Heart left ventricle (tissue), 16 donors: ENCODE measurements around the gene ASCC2. TPM values are rescaled to one million over a fixed set of nuclear protein-coding genes. Genes with fewer than 3 reads are reported as not detected.

Experiments used
- ATAC-seq, 4 donors: fragments of 200-7000 bp; cut with Tn5 transposase; one replicate each; pipeline ENCODE4 v1.9.1; 2020 to 2022; ENCODE audit warnings: moderate library complexity in 4 of 4, mild to moderate bottlenecking in 3 of 4, moderate number of reproducible peaks in 1 of 4
- DNase-seq, 5 donors: peaks; one replicate each; pipeline ENCODE4 v3.0.0-alpha.2; 2020
- H3K27ac ChIP-seq, 12 donors: fragments of 200-600 bp; sonication (generic) in 4 of 12; one replicate each; pipeline versions ENCODE4 v1.5.0 to v1.8.0; 2016 to 2022; ENCODE audit warnings: mild to moderate bottlenecking in 2 of 12
- H3K27me3 ChIP-seq, 9 donors: fragments of 200-600 bp; sonication (generic) in 2 of 9; one replicate each; pipeline versions ENCODE4 v1.5.1 to v1.8.0; 2016 to 2022; ENCODE audit warnings: mild to moderate bottlenecking in 3 of 9
- H3K36me3 ChIP-seq, 9 donors: fragments of 200-600 bp; sonication (generic) in 2 of 9; one replicate each; pipeline versions ENCODE4 v1.5.0 to v1.8.0; 2018 to 2022; ENCODE audit warnings: mild to moderate bottlenecking in 2 of 9
- H3K4me1 ChIP-seq, 12 donors: fragments of 200-600 bp; sonication (generic) in 4 of 12; one replicate each; pipeline versions ENCODE4 v1.5.0 to v1.8.0; 2016 to 2022; ENCODE audit warnings: mild to moderate bottlenecking in 3 of 12
- H3K4me3 ChIP-seq, 12 donors: fragments of 200-600 bp; sonication (generic) in 4 of 12; one replicate each; pipeline versions ENCODE4 v1.5.0 to v1.8.0; 2017 to 2022; ENCODE audit warnings: mild to moderate bottlenecking in 9 of 12, moderate library complexity in 4 of 12
- H3K9me3 ChIP-seq, 12 donors: fragments of 200-600 bp; sonication (generic) in 4 of 12; one replicate each; pipeline versions ENCODE4 v1.5.0 to v1.8.0; 2016 to 2022; ENCODE audit warnings: mild to moderate bottlenecking in 1 of 12
- POLR2A ChIP-seq, 2 donors: fragments of 450-650 bp; IDR thresholded peaks; one replicate each; pipeline ENCODE4 v1.6.1; 2017; ENCODE audit warnings: antibody characterized with exemption in 2 of 2, mild to moderate bottlenecking in 2 of 2, moderate library complexity in 2 of 2
- WGBS, 4 donors: extraction: QIAGEN DNeasy Blood & Tissue Kit in 2 of 4; methylation state at CpG; one replicate each; pipeline versions ENCODE4 v1.1.5 to v1.1.7; 2013 to 2018; 5-methylcytosine and 5-hydroxymethylcytosine counted together
- intact Hi-C, 10 donors: fragments of 100-400 bp; cut with DNase I; formaldehyde crosslinking; loops; one replicate each; pipeline versions ENCODE4 v1.11.1 to v1.14.2; 2022
- polyA plus RNA-seq, 2 donors: library from polyadenylated mRNA; stranded (reverse); fragments of 200-250 nt; gene quantifications; one replicate each; pipeline ENCODE4 v1.2.3, GENCODE V29; 2013
- total RNA-seq, 9 donors: library from RNA; depleted of rRNA in 2 of 9; stranded (reverse); fragments of >200 nt in 2 of 9; fragmentation: NEBNext Ultra II Directional in 3 of 9; extraction: Animal tissue kit (Norgen Biotek cat#: 25700) in 3 of 9; gene quantifications; one replicate each; pipeline versions ENCODE4 v1.1.0 to v1.2.4, GENCODE V29; 2016 to 2023
- TF ChIP-seq, protein P1 (sequence below), 12 donors: fragments of 200-600 bp; sonication (generic) in 4 of 12; IDR thresholded peaks; one replicate each; pipeline versions ENCODE4 v1.5.0 to v1.8.0; 2018 to 2022; ENCODE audit warnings: antibody characterized with exemption in 12 of 12, mild to moderate bottlenecking in 5 of 12
- donor health status: ischemic (EF 13 %, LVEDD 7.1; RV severe dilation, severe dysfunction).
- donor health status: healthy with polysubstance abuse.
- donor health status: DM: no; HTN: yes; CAD: no.
- donor health status: DM: no; HTN: no; CAD: no.
- donor health status: ischemic (EF 25% LVEDD 6.9; RV normal size, moderate dysfunction).
- donor health status: ischemic (EF 25% LVEDD 5.7; RV mildly dilated, moderate dysfunction).
- donor health status: healthy.
- donor health status: DM: yes; HTN: yes; CAD: no.
- donor health status: ischemic (EF 35%, LVEDD 5.7; RV mildly dilated, moderate dysfunction).
- donor health status: nonischemic (EF 11% LVEDD 7.7; RV severe dilation, severe dysfunction).
- donor health status: DM: yes; HTN: yes; CAD: no.
- donor health status: PGD.
- donor health status: ischemic (EF 29% LVEDD 5.4; RV normal size, mild dysfunction).
- donor health status: nonischemic (EF 23%, LVEDD 6.1; RV moderate dilation, normal function).

The ASCC2 gene
- total and polyA plus RNA-seq, 11 donors = 23.6 to 77.1 (median 36.7) TPM

DNA sequence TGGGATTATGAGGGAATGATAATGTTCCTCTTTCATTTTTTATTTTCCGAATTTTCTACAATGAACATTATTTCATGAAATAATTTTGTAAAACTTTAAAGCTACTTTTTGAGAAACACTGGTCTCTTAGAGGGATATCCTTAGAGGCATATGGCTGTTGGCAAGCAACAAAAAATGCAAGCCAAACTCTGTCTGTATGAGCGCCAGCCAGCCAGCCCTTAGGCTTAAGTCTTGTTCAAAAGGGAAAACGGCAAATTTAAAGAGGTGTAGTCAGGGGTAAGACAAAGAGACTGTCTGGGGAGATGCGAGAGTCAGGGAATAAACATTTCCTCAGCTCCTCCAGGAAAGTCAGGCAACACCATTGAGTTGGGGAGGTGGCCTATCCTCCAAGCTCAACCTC is 22.5 kb downstream of the ASCC2 start:
- Histone ChIP-seq H3K36me3 (peaks cover 3 to 94% (median 74%) of the 10 kb centered on the region in 9 donors), H3K4me3 (no peak overlapping the region), H3K27me3 (no peaks in the 10 kb centered on the region), H3K27ac (peak overlapping the region in 9 of 12 donors; percentile 9 to 73 (median 48)), H3K9me3 (no peaks in the 10 kb centered on the region), H3K4me1 (peaks cover 0 to 32% (median 21%) of the 10 kb centered on the region in 12 donors)
- DNase-seq (no peak), ATAC-seq (peak in 1 of 4 donors; percentile 11)
- intact Hi-C loops = loop anchor here in 1 of 10 donors (5.0 kb wide), 1 partner anchor 33 kb away; no protein-coding TSS in a partner anchor
- WGBS, 4 donors = 59 to 84% (median 74%) methylated on average over 4 of the region's 4 CpGs
- TF ChIP-seq POLR2A (IDR thresholded peaks at IDR 0.05) = no peak
- TF ChIP-seq, protein P1, sequence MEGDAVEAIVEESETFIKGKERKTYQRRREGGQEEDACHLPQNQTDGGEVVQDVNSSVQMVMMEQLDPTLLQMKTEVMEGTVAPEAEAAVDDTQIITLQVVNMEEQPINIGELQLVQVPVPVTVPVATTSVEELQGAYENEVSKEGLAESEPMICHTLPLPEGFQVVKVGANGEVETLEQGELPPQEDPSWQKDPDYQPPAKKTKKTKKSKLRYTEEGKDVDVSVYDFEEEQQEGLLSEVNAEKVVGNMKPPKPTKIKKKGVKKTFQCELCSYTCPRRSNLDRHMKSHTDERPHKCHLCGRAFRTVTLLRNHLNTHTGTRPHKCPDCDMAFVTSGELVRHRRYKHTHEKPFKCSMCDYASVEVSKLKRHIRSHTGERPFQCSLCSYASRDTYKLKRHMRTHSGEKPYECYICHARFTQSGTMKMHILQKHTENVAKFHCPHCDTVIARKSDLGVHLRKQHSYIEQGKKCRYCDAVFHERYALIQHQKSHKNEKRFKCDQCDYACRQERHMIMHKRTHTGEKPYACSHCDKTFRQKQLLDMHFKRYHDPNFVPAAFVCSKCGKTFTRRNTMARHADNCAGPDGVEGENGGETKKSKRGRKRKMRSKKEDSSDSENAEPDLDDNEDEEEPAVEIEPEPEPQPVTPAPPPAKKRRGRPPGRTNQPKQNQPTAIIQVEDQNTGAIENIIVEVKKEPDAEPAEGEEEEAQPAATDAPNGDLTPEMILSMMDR (IDR thresholded peaks at IDR 0.05) = no peak

DNA sequence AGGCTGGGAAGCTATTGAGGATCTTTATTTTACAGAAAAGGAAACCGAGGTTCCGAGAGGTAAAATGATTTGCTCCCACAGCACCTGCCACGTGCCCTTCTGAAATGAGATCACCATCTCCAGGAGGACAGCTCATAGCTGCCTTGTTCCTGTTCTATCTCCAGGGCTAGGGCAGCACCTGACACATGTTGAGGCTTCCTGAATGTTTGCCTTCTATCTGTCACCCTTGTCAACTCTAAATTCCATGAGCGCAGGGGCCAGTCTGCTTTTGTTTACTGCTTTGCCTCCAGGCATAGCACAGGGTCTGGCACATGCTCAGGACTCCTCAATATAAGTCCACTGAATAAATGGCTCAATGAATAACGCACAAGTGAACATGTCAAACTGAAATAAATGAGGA is 24.1 kb downstream of the ASCC2 start:
- Histone ChIP-seq H3K27me3 (no peaks in the 10 kb centered on the region), H3K27ac (no peak overlapping the region), H3K36me3 (peaks cover 3 to 94% (median 75%) of the 10 kb centered on the region in 9 donors), H3K9me3 (no peaks in the 10 kb centered on the region), H3K4me3 (no peak overlapping the region), H3K4me1 (peaks cover 0 to 32% (median 21%) of the 10 kb centered on the region in 12 donors)
- intact Hi-C loops = no loop called here
- TF ChIP-seq, protein P1 (IDR thresholded peaks at IDR 0.05) = no peak
- no peak for TF ChIP-seq POLR2A (IDR thresholded peaks at IDR 0.05)
- peak in 3 of 4 donors; percentile 3 to 30 (median 29) for ATAC-seq
- WGBS, 4 donors = 75 to 96% (median 84%) methylated on average over 5 of the region's 5 CpGs
- no peak for DNase-seq

GRCh38 chr22:29813563-29813962 is 24.5 kb downstream of the ASCC2 start:
- DNase-seq (no peak), ATAC-seq (no peak)
- no peak for TF ChIP-seq POLR2A (IDR thresholded peaks at IDR 0.05)
- TF ChIP-seq, protein P1 (IDR thresholded peaks at IDR 0.05) = no peak
- peaks cover 0 to 30% (median 20%) of the 10 kb centered on the region in 12 donors for H3K4me1 ChIP-seq
- H3K4me3 ChIP-seq = no peak overlapping the region
- H3K27me3 ChIP-seq = no peaks in the 10 kb centered on the region
- WGBS, 4 donors = 78 to 92% (median 91%) methylated on average over 3 of the region's 3 CpGs
- peaks cover 3 to 93% (median 79%) of the 10 kb centered on the region in 9 donors for H3K36me3 ChIP-seq
- intact Hi-C loops = no loop called here
- H3K27ac ChIP-seq = no peak overlapping the region
- H3K9me3 ChIP-seq = no peaks in the 10 kb centered on the region

DNA sequence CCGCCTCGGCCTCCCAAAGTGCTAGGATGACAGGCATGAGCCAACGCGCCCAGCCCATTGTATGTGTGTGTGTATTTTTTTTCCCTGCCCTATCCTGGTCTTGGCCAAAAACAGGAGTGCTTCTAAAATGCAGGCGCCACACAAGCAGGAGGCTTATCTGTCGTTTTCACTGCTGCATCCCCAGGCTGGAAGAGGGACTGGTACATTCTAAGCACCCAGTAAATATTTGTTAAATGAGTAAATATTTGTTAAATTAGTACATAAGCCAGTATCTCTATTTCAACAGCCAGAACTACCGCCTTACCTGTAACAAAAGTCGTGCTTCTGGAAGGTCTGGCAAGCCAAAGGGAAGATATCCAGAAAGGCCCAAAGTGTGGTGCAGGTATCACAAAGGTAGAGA is 24.9 kb downstream of the ASCC2 start:
- no peak for DNase-seq
- intact Hi-C loops = no loop called here
- TF ChIP-seq POLR2A (IDR thresholded peaks at IDR 0.05) = no peak
- TF ChIP-seq, protein P1 (IDR thresholded peaks at IDR 0.05) = no peak
- Histone ChIP-seq H3K4me3 (no peak overlapping the region), H3K36me3 (peaks cover 3 to 95% (median 84%) of the 10 kb centered on the region in 9 donors), H3K9me3 (no peaks in the 10 kb centered on the region), H3K4me1 (peaks cover 0 to 28% (median 20%) of the 10 kb centered on the region in 12 donors), H3K27me3 (no peaks in the 10 kb centered on the region), H3K27ac (no peak overlapping the region)
- WGBS, 4 donors = 89 to 98% (median 96%) methylated on average over 8 of the region's 8 CpGs
- ATAC-seq = no peak
